ENCODE measurements around the gene SRR.

The SRR gene

DNA sequence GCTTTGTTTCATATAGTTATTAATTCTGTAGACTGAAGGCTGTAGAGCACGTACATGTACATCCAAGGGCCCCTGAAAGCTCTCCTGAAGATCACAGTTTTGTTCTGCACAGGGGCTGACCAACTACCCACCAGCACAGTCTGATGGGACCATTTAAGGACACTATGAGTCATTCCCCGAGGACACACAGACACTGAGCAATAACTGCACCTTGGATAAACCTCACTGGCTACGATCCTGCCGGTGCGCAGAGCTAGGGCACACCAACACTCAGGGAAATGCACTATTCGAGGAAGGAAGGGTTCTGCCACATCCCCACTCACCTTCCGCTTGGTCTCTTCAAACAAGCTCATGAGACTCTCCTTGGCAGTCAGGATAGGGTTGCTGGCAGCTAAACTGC lies 20.4 kb upstream of the SRR start:
- Histone ChIP-seq H3K4me3 (ENCODE audit: low read length, poor library complexity, severe bottlenecking) (no peak overlapping the region), H3K27me3 (ENCODE audit: insufficient read depth, low read length, poor library complexity, severe bottlenecking) (no peaks in the 10 kb centered on the region), H3F3A (ENCODE audit: low read depth) (no peaks in the 10 kb centered on the region), H3K4me2 (ENCODE audit: low read depth, low read length, poor library complexity, severe bottlenecking) (no peak overlapping the region), H3K9me2 (replicated peaks; ENCODE audit: low read depth, low read length) (no peaks in the 10 kb centered on the region), H3K36me3 (ENCODE audit: insufficient read depth, low read length) (peaks cover 73% of the 10 kb centered on the region; the same call in 1 of the 2 replicates), H3K9ac (ENCODE audit: low read depth, low read length, poor library complexity, severe bottlenecking) (no peak overlapping the region), H4K20me1 (ENCODE audit: insufficient read depth, low read length, poor library complexity, severe bottlenecking) (no peaks in the 10 kb centered on the region), H2AFZ (ENCODE audit: low read length) (no peak overlapping the region), H3K79me2 (ENCODE audit: insufficient read depth, low read length) (no peaks in the 10 kb centered on the region; the same call in 1 of the 2 replicates), H3K4me1 (ENCODE audit: insufficient read depth, low read length, poor library complexity, severe bottlenecking) (peaks cover 15% of the 10 kb centered on the region), H3K9me3 (ENCODE audit: insufficient read depth, low read depth, low read length) (no peaks in the 10 kb centered on the region)
- TF ChIP-seq, protein P1, sequence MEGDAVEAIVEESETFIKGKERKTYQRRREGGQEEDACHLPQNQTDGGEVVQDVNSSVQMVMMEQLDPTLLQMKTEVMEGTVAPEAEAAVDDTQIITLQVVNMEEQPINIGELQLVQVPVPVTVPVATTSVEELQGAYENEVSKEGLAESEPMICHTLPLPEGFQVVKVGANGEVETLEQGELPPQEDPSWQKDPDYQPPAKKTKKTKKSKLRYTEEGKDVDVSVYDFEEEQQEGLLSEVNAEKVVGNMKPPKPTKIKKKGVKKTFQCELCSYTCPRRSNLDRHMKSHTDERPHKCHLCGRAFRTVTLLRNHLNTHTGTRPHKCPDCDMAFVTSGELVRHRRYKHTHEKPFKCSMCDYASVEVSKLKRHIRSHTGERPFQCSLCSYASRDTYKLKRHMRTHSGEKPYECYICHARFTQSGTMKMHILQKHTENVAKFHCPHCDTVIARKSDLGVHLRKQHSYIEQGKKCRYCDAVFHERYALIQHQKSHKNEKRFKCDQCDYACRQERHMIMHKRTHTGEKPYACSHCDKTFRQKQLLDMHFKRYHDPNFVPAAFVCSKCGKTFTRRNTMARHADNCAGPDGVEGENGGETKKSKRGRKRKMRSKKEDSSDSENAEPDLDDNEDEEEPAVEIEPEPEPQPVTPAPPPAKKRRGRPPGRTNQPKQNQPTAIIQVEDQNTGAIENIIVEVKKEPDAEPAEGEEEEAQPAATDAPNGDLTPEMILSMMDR (conservative IDR thresholded peaks at IDR 0.05; ENCODE audit: low read length) = no peak
- TF ChIP-seq EZH2phosphoT487 (IDR thresholded peaks at IDR 0.05; ENCODE audit: borderline replicate concordance) = no peak

DNA sequence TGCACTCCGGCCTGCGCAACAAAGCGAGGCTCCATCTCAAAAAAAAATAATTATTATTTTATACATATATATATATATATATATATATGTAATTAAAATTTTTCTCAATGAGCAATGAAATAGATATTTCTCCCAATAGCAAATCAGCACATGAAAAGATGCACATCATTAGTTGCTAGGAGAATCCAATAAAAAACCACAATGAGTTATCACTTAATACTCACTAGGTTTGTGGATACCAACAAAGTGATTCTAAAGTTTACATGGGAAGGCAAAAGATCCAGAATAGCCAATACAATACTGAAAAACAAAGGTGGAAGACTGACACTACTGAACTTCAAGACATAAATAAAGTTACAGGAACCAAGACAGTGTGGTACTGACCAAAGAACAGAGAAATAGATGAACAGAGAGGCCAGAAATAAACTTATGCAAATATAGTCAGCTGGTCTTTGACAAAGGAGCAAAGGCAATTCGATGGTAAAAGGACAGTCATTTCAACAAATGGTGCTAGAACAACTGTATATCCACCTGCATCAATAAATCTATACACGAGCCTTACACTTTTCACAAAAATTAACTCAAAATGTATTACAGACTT lies 13.8 kb upstream of the SRR start:
- H3K9me3 ChIP-seq (ENCODE audit: insufficient read depth, low read depth, low read length) = no peaks in the 10 kb centered on the region
- peaks cover 4% of the 10 kb centered on the region for H3K4me1 ChIP-seq (ENCODE audit: insufficient read depth, low read length, poor library complexity, severe bottlenecking)
- 0 out of 2 replicates have a peak, but pooled peaks cover 4% of the 10 kb centered on the region for H3F3A ChIP-seq (ENCODE audit: low read depth)
- H3K79me2 ChIP-seq (ENCODE audit: insufficient read depth, low read length) = peaks cover 19% of the 10 kb centered on the region; the same call in 1 of the 2 replicates
- H3K4me2 ChIP-seq (ENCODE audit: low read depth, low read length, poor library complexity, severe bottlenecking) = no peak overlapping the region
- H3K4me3 ChIP-seq (ENCODE audit: low read length, poor library complexity, severe bottlenecking) = no peak overlapping the region
- peaks cover under 1% of the 10 kb centered on the region for H4K20me1 ChIP-seq (ENCODE audit: insufficient read depth, low read length, poor library complexity, severe bottlenecking)
- TF ChIP-seq, protein P1 (conservative IDR thresholded peaks at IDR 0.05; ENCODE audit: low read length) = no peak
- no peak for TF ChIP-seq EZH2phosphoT487 (IDR thresholded peaks at IDR 0.05; ENCODE audit: borderline replicate concordance)
- H3K36me3 ChIP-seq (ENCODE audit: insufficient read depth, low read length) = peaks cover 56% of the 10 kb centered on the region; the same call in 1 of the 2 replicates
- no peak overlapping the region for H2AFZ ChIP-seq (ENCODE audit: low read length)
- H3K9me2 ChIP-seq (replicated peaks; ENCODE audit: low read depth, low read length) = no peaks in the 10 kb centered on the region
- no peak overlapping the region for H3K9ac ChIP-seq (ENCODE audit: low read depth, low read length, poor library complexity, severe bottlenecking)
- H3K27me3 ChIP-seq (ENCODE audit: insufficient read depth, low read length, poor library complexity, severe bottlenecking) = no peaks in the 10 kb centered on the region

DNA sequence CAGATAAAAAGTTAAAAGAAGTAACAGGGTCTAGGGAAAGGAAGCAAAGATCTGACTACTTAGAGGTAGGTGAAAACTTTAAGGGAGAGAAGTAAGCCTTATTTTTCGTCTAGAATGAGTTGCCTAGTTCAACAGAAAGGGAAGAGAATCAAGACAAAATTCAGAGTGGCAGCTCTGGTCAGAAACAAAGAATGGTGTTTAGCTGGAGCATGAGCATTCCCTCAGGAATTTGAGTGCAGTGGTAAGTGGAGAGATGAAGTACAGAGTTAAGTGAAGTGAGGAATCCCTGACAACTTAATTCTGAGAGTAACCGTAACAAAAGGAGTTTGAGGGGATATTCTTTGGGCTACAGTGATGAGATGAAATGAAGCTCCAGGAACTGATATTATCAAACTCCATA lies 11.7 kb upstream of the SRR start:
- peaks cover 52% of the 10 kb centered on the region; the same call in 1 of the 2 replicates for H3K36me3 ChIP-seq (ENCODE audit: insufficient read depth, low read length)
- no peak overlapping the region for H2AFZ ChIP-seq (ENCODE audit: low read length)
- H3K79me2 ChIP-seq (ENCODE audit: insufficient read depth, low read length) = peaks cover 40% of the 10 kb centered on the region
- H4K20me1 ChIP-seq (ENCODE audit: insufficient read depth, low read length, poor library complexity, severe bottlenecking) = peaks cover 9% of the 10 kb centered on the region
- H3K27me3 ChIP-seq (ENCODE audit: insufficient read depth, low read length, poor library complexity, severe bottlenecking) = no peaks in the 10 kb centered on the region
- no peaks in the 10 kb centered on the region for H3K9me3 ChIP-seq (ENCODE audit: insufficient read depth, low read depth, low read length)
- TF ChIP-seq, protein P1 (conservative IDR thresholded peaks at IDR 0.05; ENCODE audit: low read length) = no peak
- no peak for TF ChIP-seq EZH2phosphoT487 (IDR thresholded peaks at IDR 0.05; ENCODE audit: borderline replicate concordance)
- peaks cover 22% of the 10 kb centered on the region for H3K4me1 ChIP-seq (ENCODE audit: insufficient read depth, low read length, poor library complexity, severe bottlenecking)
- no peaks in the 10 kb centered on the region for H3K9me2 ChIP-seq (replicated peaks; ENCODE audit: low read depth, low read length)
- no peak overlapping the region for H3K9ac ChIP-seq (ENCODE audit: low read depth, low read length, poor library complexity, severe bottlenecking)
- 0 out of 2 replicates have a peak, but pooled peaks cover 4% of the 10 kb centered on the region for H3F3A ChIP-seq (ENCODE audit: low read depth)
- no peak overlapping the region for H3K4me2 ChIP-seq (ENCODE audit: low read depth, low read length, poor library complexity, severe bottlenecking)
- H3K4me3 ChIP-seq (ENCODE audit: low read length, poor library complexity, severe bottlenecking) = no peak overlapping the region

Data from Loucy (cell line).